ENCODE data around the gene DRAP1.

GRCh38 chr11:65900899-65901180 lies 18.4 kb upstream of the DRAP1 start:
- no peak for TF ChIP-seq REST (IDR thresholded peaks at IDR 0.05; ENCODE audit: insufficient read depth in 1 of 2, low read depth in 2 of 2, low read length in 2 of 2)
- TF ChIP-seq TAF1 (IDR thresholded peaks at IDR 0.05; ENCODE audit: borderline replicate concordance, insufficient read depth, low read length), result no peak
- TF ChIP-seq SIN3A (IDR thresholded peaks at IDR 0.05; ENCODE audit: borderline replicate concordance, insufficient read depth, low read length), result no peak
